GM21447 (cell line): ENCODE data around the gene APBA2.

ENCODE experiments used
- ATAC-seq: cut with Tn5 transposase; IDR thresholded peaks from one replicate; pipeline ENCODE4 v1.9.1; 2021; ENCODE audit not compliant: unreplicated experiment

APBA2 gene

DNA sequence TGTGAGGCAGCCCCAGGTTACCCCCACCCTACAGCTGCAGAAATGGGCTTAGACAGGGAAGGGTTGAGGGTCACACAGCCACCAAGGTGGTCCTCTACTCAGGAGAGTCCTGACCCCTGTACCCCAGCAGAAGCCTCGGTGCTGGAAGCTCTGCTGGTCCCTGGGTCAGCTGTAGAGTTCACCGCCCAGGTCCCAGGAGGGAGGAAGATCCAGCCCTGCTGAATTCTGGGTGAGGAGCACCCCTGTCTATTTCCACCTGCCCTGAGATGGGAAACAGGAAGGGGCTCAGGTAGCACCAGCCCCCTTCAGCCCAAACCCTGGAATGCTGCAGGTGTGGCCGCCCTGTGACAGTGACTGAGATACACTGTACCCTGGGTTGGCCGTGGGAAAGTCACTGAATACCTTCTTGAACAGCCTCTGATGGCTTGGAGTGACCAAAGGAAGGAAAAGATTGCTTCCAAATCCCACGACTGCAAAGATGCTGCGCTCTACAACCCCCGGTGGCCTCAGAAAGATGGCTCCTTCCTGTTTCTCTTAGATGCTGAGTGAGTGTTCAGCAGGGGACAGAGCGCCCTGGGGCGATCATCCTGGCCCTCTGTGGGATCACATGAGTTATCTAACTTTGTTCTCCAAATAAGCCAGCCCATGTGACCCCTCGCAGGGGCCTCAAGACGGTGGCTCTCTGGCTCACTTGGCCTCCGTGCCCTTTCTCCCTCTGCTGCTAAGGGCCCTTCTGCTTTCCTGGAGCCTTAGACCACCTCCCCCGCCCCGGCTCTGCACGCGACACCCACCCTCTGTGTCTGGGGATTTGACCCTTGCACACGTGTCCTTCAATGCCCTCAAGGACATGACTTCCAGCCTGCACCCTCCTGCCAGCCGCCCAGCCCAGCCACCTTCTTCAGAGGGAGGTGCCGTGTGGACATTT is 242.0 kb downstream of the APBA2 start:
- no peak for ATAC-seq

DNA sequence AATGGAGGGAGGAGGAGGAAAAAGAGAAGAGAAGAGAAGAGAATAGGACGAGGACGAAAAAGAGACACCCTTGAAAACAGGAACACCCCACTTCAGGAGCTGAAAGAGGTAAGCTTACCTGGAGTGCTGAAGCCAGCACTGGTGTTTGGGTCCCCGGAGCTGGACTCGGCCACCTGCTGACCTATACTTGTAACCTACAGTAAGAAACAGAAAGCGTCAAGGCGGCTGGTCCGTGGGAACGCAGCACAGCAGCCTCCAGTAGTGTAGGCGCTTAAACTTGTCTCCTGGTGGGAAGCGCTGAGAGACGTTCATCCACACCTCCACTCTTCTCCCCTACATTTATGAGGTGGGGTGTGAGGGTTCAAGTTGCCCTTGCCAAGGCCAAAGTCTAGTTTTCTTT is 242.9 kb downstream of the APBA2 start:
- ATAC-seq: no peak

DNA sequence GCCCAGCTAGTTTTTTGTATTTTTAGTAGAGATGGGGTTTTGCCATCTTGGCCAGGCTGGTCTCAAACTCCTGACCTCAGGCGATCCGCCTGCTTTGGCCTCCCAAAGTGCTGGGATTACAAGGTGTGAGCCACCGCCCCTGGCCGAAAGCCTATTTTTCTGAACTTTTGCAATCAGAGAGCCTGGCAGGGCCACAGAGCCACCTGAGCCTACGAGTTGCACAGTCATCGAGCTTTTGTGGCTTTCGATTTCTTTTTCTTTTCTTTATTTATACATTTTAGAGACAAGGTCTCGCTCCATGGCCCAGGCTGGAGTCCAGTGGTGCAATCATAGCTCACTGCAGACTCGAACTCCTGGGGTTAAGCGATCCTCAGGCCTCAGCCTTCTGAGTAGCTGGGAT is 243.4 kb downstream of the APBA2 start:
- no peak for ATAC-seq

DNA sequence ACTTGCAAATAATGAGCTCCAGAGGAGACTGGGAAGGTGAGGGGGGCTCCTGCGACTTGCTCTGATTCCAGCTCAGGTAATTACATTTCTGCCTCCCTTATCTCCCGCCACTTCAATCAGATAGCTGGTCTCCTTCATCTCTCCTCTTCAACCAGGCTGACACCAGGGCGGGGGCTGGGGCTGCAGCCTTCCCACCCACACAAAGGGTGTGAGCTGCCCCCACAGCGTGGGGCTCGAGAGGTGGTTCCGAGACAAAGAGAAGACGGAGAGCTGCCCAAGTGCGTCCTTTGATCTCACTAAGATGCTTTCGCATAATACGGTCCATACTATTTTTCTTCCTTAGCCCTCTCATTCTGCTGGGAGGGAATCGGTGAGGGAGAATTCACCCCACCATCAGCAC is 244.2 kb downstream of the APBA2 start:
- no peak for ATAC-seq

DNA sequence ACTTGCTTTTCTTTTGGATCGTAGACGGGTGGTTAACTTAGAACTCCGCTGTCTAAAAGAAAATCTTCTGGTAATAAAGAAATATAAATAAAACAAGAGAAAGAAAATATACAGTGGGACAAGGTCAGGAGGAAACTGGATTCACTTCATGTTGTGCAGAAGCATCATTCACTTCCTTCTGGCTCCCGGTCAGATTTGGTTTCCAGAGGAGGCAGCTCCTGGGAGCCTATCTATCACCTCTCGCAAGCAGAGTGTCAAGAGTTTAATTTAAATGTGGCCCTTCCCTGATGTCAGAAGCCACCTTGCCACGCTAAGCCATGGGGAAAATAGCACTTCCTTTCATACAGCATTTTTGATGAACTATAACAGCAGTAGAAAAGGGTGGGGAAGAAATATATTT is 244.7 kb downstream of the APBA2 start:
- no peak for ATAC-seq

DNA sequence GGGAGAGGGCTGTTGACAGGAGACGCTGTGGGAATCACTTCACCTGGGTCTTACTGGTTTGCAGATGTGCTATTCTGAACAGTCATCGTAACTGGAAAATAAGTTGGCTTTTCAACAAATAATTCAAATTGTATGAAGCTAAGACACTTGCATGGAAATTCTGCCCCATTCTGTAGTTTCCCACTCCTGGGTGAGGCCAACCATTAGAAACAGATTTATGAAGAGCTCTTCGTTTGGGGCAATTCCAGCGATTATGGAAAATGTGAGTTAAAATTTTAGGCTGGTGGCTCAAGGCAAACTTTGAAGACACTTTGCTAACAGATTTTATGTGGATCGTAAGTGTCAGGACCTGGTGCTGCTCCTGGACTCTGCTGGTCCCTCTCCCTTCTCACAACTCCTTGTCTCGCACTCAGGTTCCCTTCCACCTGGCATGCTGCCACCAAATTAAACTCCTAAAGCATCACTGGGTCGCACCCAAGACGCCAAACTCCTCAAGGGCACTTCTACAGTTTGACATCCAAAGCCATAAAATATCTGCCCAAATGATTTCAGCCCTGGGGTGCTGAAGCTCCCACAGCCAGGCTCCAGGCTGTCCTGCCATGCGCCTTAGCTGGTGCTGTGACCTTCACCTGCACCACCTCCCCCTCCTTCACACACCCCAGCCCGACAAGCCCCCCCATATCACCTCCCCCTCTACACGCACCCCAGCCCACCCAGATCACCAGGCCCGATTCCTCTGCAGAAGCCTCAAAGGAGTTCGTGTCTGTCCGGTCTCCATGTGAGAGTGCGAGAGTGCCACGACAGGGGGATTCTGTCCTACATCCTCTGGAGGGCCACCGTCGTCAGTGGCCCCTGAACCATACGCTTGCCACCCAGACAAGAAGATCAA is 245.4 kb downstream of the APBA2 start:
- no peak for ATAC-seq

DNA sequence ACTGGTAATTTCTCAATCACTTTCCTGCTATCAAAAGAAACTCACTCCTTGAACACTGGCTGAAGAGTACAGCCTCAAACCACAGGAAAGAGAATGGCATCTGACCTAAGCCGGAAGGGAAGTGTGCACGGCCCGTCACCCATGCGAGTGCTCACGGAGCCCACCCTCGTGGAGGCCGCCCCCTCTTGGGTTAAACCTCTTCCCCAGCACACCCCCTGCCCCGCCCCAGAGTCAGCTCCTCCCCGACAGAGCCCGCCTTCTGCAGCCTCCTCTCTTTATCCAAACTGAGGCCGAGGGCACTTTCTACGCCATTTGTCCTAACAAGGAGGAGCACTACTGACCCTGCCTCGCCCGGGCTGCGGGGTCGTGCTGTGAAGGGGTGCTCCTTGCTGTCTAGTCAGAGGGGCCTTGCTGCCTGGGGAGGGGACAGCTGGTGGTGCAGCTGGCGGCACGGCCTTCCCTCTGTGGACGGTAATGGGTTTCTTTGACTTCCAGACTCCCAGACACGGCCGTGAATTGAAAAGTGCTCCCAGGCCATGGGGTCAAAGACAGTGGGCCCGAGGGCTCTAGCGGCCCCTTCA is 246.2 kb downstream of the APBA2 start:
- ATAC-seq: no peak

DNA sequence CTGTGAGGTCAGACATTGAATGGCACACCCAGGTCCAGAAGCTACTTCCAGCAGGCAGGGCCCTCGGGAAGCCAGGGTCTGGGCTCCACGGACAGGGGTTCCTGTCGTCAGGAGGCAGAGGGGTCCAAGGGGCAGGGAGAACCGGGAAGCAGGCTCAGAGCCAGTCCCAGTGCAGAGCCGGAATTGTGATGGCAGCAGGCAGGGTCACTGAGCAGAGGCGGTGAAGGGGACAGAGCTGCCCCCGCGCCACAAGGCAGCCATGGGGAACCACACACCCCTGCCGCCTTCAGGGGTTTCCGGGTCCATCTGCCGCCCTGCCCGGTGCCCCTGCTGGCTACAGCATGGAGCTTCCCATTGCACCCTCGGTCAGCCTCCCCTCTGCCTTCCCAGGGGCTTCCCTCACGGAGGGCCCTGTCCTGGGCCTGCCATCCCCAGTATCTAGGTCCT is 247.0 kb downstream of the APBA2 start:
- no peak for ATAC-seq

DNA sequence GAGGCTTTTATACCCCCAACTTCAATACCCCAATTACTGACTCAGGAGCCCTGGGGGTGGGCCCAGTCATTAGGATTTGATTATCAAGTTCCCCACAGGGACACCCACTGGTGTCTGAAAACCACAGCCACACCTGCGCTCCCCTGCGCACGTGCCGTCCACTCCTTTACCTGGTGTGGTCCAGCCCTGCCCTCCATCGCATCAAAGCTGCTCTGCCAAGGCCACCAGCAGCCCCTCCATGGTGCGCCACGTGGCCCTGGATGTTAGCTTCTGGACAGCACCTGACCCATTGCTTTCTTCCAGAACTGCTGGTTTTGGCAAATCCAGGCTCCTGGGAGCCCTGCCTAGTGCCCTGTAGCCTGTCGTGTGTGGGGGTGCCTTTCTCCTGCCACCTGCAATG is 247.5 kb downstream of the APBA2 start:
- no peak for ATAC-seq

DNA sequence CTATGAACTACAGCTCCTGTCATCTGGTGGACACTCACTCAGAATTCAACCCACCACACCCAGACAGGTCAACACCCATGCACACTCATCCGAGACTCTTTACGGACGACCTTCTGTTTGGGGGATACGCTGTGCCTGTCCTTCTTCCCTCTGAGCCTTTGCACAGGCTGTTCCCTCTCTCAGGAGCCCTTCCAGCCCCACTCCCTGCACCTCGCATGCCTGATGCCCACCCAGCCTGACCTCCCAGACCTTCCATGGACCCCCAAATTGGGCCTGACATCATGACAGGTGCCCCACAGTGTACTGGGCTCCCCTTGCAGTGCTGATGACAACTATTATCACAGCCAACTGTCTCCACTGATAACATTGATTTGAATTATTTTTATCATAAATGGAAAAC is 248.0 kb downstream of the APBA2 start:
- ATAC-seq: no peak

DNA sequence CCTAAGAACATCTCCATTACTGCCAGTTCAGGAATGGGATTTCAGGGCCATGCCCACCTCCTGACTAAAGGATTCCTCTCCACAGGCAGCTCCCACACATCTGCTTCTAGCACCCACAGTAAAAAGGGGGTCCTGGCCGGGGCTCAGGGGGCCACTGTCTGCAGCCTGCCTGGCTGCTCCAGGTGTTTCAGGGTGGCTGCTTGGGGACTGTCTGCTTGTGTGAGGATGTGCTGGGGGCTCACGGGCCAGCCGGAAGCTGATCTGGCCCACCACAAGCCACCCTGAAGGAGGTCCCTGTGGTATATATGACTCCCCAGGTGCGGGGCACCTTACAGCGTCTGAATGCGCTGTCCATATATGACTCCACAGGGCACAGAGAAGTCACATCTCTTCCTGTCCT is 248.5 kb downstream of the APBA2 start:
- ATAC-seq: no peak

DNA sequence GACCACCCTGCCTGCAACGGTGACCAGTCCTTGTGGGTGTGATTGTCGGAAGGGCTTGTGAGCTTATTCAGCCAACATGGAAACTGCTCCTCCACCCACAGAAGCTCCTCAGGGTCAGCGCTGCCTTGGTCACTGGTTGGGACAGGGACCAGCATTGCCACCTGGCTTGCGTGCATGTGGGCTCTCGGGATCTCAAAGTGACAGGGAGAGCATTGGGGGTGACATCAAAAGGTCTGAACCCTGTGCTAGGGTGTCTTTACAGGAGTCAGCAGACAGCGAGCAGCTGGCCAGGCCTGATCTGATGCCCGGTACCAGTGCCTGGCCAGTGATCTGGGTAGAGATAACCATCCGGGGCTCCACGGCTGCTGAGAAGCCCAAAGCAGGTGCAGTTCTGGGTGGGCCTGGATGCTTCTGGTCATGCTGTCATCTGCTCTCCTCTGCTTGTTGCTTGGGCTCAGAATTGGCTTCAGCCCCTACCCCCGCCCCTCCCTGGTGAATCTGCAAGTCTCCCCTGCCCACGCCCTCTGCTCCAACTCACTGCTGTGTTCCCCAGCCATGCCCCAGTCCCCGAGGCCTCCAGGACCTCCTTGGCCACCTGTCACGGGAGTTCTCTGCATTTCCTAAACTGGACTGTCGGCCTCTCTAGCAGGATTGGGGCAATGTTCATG is 249.0 kb downstream of the APBA2 start:
- ATAC-seq: no peak

DNA sequence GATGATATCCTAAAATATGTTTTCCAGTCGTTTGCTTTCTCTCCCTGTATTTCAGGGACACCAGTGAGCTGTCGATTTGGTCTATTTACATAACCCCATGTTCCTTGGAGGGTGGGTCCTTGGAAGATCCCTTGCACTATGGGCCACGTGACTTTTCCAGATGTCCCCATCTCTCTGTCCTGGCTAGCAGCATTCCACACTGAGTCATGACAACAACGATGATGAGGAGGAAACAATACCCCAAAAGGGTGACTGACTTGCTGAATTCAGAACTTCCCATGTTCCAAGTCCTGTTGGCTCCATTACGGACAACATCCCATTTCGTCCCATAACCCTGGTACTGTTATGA is 249.5 kb downstream of the APBA2 start:
- no peak for ATAC-seq

DNA sequence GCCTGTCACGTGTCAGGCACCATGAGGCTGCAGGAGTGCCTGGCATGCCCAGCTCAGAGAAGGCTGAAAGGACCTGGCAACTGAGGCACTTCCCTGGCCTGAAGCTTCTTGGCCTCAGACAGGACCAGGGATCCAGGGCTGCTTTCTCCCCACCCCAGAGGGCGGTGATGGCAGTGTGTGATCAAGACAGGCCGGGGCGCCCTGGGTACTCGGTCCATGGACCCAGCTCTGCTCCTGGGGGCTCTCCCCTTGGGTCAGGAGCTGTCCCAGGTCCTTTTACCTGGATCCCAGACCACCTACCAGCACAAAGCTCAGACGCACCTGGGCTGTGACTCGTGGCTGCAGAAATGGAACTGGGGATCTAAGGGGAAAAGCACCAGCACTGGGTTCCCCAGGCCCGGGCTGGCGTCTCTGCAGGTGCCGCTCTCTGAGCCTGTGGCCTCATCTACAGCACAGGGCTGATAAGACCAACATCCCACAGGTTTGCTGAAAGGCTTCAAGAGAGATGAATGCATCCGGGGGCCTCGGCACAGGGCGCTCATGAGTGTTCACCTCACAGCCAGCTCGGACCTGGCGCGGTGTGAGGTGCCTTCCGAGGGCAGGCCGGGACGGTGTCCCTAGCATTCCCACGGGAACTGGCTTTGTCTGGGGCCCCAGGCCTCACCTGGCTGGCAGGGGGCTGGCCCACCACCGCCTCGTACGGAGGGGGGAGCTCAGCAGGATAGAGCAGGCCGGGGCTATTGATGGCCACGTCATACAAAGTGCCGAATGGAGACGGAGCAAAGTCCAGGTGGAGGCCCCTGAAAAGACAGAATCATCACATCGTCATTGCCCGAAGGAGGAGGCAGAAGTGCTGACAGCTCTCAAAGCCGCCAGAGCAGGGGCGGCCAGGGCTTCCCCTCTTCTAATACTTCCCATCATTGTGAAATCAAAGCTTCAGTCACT is 250.2 kb downstream of the APBA2 start:
- ATAC-seq: no peak

DNA sequence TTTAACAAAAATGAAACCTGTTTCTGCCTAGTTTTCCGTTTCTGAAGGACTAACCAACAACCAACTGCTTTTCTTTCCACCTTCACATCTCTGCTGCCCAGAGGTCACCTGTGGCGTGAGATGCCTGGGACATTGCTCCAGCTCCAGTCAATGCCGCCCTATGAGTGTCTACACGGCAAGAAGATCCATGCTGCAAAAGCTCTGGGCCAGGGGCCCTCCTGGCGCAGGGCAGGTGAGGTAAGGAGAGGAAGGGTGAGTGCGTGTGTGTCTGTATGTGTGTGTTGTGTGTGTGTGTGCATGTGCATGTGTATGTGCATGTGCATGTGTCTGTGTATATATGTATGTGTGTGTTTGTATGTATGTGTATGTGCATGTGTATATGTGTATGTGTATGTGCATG is 252.5 kb downstream of the APBA2 start:
- ATAC-seq: no peak

DNA sequence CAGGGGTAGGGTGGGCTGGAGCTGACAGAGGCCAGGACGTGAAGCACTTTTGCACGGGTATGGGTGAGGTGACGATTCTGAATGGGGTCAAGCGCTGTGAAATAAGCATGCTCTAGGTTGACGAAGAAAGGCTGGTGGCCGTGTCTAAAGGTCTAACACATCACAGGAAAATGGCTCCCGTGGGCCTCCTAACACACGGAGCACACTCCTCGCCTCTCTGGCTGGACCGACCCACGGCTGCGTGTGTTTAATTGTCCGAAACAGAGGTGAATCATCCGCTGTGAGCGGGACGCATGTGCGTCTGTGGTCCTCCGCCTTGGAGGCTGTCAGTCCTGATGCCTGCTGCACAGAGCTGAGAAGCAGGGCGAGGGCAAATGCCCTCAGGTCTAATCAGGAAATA is 253.3 kb downstream of the APBA2 start:
- no peak for ATAC-seq

DNA sequence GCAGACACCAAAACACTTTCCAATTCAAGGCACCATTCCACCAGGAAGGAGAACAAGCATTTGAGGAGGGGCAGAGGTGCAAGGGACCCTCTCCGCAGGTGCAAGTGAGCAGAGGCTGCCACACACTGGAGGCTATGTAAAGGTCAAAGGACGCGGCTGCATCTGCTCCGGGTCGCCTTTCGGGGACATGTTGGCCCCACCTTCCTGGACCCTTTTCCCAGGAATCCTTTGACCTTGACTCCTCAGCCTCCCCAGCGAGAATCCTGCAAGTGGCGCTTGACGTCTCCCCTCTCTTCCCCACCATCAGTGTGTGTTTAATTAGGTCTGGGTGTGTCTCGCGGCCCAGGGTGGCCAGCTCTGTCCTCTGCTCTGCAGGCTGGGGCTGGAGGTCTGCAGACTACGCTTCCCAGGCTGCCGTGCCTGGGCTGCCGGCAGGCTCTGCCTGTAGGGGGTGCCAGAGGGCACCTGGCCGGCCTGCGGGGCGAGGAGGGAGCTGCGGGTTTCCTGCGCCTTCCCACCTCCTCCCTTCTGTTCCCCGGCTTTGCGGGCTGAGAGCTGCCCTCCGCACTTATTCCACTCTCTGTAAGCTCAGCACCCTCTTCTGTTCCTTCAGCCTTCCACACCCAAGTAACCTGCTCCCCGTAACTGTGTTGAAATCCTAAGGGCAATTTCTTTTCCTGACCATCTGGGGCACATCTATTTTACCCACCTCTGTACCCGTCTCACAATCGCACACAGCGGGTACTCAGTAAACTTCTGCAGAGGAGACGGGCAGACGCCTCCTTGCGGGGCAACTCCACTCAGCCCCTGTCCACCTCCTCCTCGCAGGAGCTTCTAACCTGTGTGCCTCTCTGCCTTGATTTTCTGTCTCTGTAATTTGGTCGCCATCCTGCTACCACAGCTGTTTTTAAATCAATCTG is 254.0 kb downstream of the APBA2 start:
- no peak for ATAC-seq

DNA sequence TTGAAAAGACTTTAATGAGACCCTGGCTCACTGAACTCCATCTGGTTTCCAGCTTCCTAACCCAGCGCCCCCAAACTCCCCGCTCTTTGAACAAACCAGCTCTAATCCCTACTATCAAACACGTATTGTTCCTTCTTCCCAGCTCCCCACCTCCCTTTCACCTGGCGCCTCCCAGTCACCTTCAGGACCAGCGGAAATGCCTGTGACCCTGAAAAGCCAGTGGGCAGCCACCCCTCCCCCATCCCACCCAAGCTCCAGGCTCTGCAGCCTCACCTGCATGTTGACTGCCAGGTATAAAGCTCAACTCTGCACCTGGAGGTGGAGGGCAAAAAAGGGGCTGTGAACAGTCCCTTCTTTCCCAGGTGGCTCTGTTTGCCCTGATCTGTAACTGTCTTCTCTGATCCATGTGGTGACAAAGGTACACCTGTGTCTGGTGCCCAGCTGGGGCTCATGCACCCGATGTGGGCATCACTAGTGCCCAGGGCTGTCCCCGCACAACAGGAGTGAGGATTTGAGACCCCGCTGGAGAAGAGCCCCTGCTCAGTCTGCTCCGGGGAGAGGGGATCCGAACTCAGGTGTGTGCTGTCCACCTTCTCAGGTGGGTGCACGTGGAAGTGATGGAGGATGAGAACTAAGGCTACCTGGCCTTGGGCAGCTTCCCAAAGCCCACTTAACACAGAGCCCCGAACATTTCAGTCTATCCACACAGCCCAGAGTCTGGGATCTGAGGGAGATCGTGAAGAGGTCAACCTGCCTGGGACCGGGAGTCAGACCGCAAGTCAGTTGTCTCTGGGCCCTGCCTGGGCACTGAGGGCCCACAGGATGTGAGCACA is 254.9 kb downstream of the APBA2 start:
- ATAC-seq: no peak
